HFFc6 (cell line): ENCODE results near the gene PCP2. TPM values are rescaled to one million over a fixed set of nuclear protein-coding genes. Genes with fewer than 3 reads are reported as not detected.

Source experiments
- DNase-seq: peaks from one replicate; pipeline ENCODE4 v3.0.0-alpha.2; 2018
- H3K27ac Mint-ChIP-seq: 2 replicates; pipeline ENCODE4 v1.8.0; 2020; ENCODE audit warnings: mild to moderate bottlenecking, mixed read lengths
- H3K27me3 Mint-ChIP-seq: 2 replicates; pipeline ENCODE4 v1.8.0; 2021; ENCODE audit warnings: mild to moderate bottlenecking, moderate library complexity, mixed read lengths; ENCODE audit not compliant: insufficient read depth
- H3K36me3 Mint-ChIP-seq: 2 replicates; pipeline ENCODE4 v1.8.0; 2021; ENCODE audit warnings: low read depth, mixed read lengths
- H3K4me1 Mint-ChIP-seq: 2 replicates; pipeline ENCODE4 v1.8.0; 2020; ENCODE audit warnings: low read depth, mixed read lengths
- H3K4me3 Mint-ChIP-seq: 2 replicates; pipeline ENCODE4 v1.8.0; 2020; ENCODE audit warnings: mild to moderate bottlenecking, moderate library complexity, mixed read lengths
- H3K9me3 Mint-ChIP-seq: 2 replicates; pipeline ENCODE4 v1.8.0; 2020; ENCODE audit warnings: mild to moderate bottlenecking, mixed read lengths
- CTCF ChIP-seq: fragments of 200-600 bp; sonication (generic); IDR thresholded peaks from 2 replicates; pipeline ENCODE4 v1.5.0; 2021; ENCODE audit warnings: antibody characterized with exemption, mild to moderate bottlenecking
- long read RNA-seq: library from polyadenylated mRNA; unstranded; transcript quantifications from one replicate; pipeline ENCODE4 v2.0.0, GENCODE V29; 2019
- total RNA-seq, 6 experiments: library from RNA; stranded (reverse); fragmentation: NEBNext Ultra II Directional; extraction: Animal tissue kit (Norgen Biotek cat#: 25700); gene quantifications; 2 replicates in 1 of 6; 3 replicates in 5 of 6; pipeline ENCODE4 v1.2.3, GENCODE V29; 2021

PCP2 gene
- total RNA-seq: not detected
- long read RNA-seq: 0 reads

- no peaks in the 10 kb centered on the region for H3K9me3 Mint-ChIP-seq
Observed at GRCh38 chr19:7633698-7634097, at the start of gene PCP2. Gene PCP2, minus strand, starts transcription at chr19:7633719. Its CDS starts 262 bp downstream, at chr19:7633457.

GRCh38 chr19:7682175-7682855 lies 48.8 kb upstream of the PCP2 start:
- no peaks in the 10 kb centered on the region for H3K9me3 Mint-ChIP-seq
- peak overlapping the region; percentile 89 for H3K4me3 Mint-ChIP-seq
- H3K27me3 Mint-ChIP-seq: peaks cover 6% of the 10 kb centered on the region
- peak; percentile 38; the same call in 1 of the 2 replicates for TF ChIP-seq CTCF
- peaks cover 5% of the 10 kb centered on the region; the same call in 1 of the 2 replicates for H3K36me3 Mint-ChIP-seq
- H3K4me1 Mint-ChIP-seq: peaks cover 14% of the 10 kb centered on the region
- no peak for DNase-seq
- peak overlapping the region; percentile 80; the same call in 1 of the 2 replicates for H3K27ac Mint-ChIP-seq

More at GRCh38 chr19:7633698-7634097, at the start of gene PCP2:
- Mint-ChIP-seq H3K27me3 (peaks cover 4% of the 10 kb centered on the region), H3K36me3 (peaks cover 5% of the 10 kb centered on the region; the same call in 1 of the 2 replicates), H3K4me1 (peaks cover 19% of the 10 kb centered on the region), H3K4me3 (no peak within 1 kb of the TSS), H3K27ac (no peak within 1 kb of the TSS)
- no peak for TF ChIP-seq CTCF
- DNase-seq: no peak

- H3K36me3 Mint-ChIP-seq: peaks cover 5% of the 10 kb centered on the region; the same call in 1 of the 2 replicates
- H3K27me3 Mint-ChIP-seq: peaks cover 13% of the 10 kb centered on the region
- no peaks in the 10 kb centered on the region for H3K9me3 Mint-ChIP-seq
- TF ChIP-seq CTCF: peak; percentile 73
- peaks cover 14% of the 10 kb centered on the region for H3K4me1 Mint-ChIP-seq
- peak; percentile 55 for DNase-seq
- H3K4me3 Mint-ChIP-seq: peak overlapping the region; percentile 89
- peak overlapping the region; percentile 80 for H3K27ac Mint-ChIP-seq
Observed at GRCh38 chr19:7681340-7682174, 48.0 kb upstream of the PCP2 start.

- Mint-ChIP-seq H3K4me1 (peaks cover 13% of the 10 kb centered on the region), H3K36me3 (peaks cover 5% of the 10 kb centered on the region; the same call in 1 of the 2 replicates), H3K27ac (peak within 1 kb of the TSS; percentile 80), H3K27me3 (peaks cover 15% of the 10 kb centered on the region), H3K9me3 (no peaks in the 10 kb centered on the region), H3K4me3 (peak within 1 kb of the TSS; percentile 89)
- DNase-seq: peak; percentile 61
- TF ChIP-seq CTCF: peak; percentile 96
Observed at GRCh38 chr19:7680606-7681339, 47.3 kb upstream of the PCP2 start, which contains the start of gene TRAPPC5. Gene TRAPPC5, plus strand, starts transcription at chr19:7680833. Its CDS starts 1,421 bp downstream, at chr19:7682254.
